ENCODE data around the gene SKAP2. TPM values are rescaled to one million over a fixed set of nuclear protein-coding genes. Genes with fewer than 3 reads are reported as not detected.

Gene SKAP2
- polyA plus RNA-seq, 1 donor (not counting 4 experiments of a cell fraction or from before 2014, with no cell fraction given): 15.0 TPM

GRCh38 chr7:26688936-26689506 is 175.4 kb downstream of the SKAP2 start:
- dilution Hi-C loops (cut with MboI; ENCODE audit: extremely low pct_ligation_motif_present, low sequenced_read_pairs): no loop called here
- Histone ChIP-seq H2AFZ (ENCODE audit: control insufficient read depth, low read length) (no peak overlapping the region), H3K27ac (ENCODE audit: control insufficient read depth, insufficient read depth, low read length) (no peak overlapping the region), H3K9me3 (ENCODE audit: control insufficient read depth, low read depth, low read length) (no peaks in the 10 kb centered on the region), H3K27me3 (ENCODE audit: control insufficient read depth, extremely low read depth, insufficient read depth, low read length) (no peaks in the 10 kb centered on the region), H3K4me1 (ENCODE audit: control insufficient read depth, extremely low read depth, insufficient read depth, low read length) (peaks cover 22% of the 10 kb centered on the region), H3K4me2 (ENCODE audit: control insufficient read depth, extremely low read depth, insufficient read depth, low read depth, low read length) (no peak overlapping the region), H3K79me2 (ENCODE audit: control insufficient read depth, insufficient read depth, low read length) (no peaks in the 10 kb centered on the region), H3K9me1 (ENCODE audit: control insufficient read depth, extremely low read depth, insufficient read depth, low read length) (no peaks in the 10 kb centered on the region), H3K4me3 (ENCODE audit: control insufficient read depth in 2 of 3, extremely low read depth in 1 of 3, insufficient read depth in 2 of 3, low read depth in 1 of 3, low read length in 3 of 3) (no peak overlapping the region), H4K20me1 (ENCODE audit: control insufficient read depth, extremely low read depth, insufficient read depth, low read length) (no peaks in the 10 kb centered on the region), H3K36me3 (ENCODE audit: control insufficient read depth in 2 of 2, extremely low read depth in 1 of 2, insufficient read depth in 2 of 2, low read length in 2 of 2) (peaks cover 0 to 4% of the 10 kb centered on the region in 2 experiments), H3K9ac (ENCODE audit: control insufficient read depth, extremely low read depth, insufficient read depth, low read length) (no peak overlapping the region)
- DNase-seq (ENCODE audit: low read depth, low spot score) (no peak), FAIRE-seq (no peak)
- TF ChIP-seq CTCF (optimal IDR thresholded peaks at IDR 0.05 in 1 of 3, IDR thresholded peaks at IDR 0.05 in 1 of 3, conservative IDR thresholded peaks at IDR 0.05 in 1 of 3; ENCODE audit: extremely low read depth in 1 of 3, insufficient read depth in 2 of 3, low read length in 3 of 3) (no peak), EZH2 (IDR thresholded peaks at IDR 0.05; ENCODE audit: low read length) (no peak)

- TF ChIP-seq EZH2 (IDR thresholded peaks at IDR 0.05; ENCODE audit: low read length): no peak
- TF ChIP-seq CTCF (optimal IDR thresholded peaks at IDR 0.05 in 1 of 3, IDR thresholded peaks at IDR 0.05 in 1 of 3, conservative IDR thresholded peaks at IDR 0.05 in 1 of 3; ENCODE audit: extremely low read depth in 1 of 3, insufficient read depth in 2 of 3, low read length in 3 of 3): no peak
- H3K9me3 ChIP-seq (ENCODE audit: control insufficient read depth, low read depth, low read length): no peaks in the 10 kb centered on the region
- no peak overlapping the region for H3K4me3 ChIP-seq (ENCODE audit: control insufficient read depth in 2 of 3, extremely low read depth in 1 of 3, insufficient read depth in 2 of 3, low read depth in 1 of 3, low read length in 3 of 3)
- no peaks in the 10 kb centered on the region for H4K20me1 ChIP-seq (ENCODE audit: control insufficient read depth, extremely low read depth, insufficient read depth, low read length)
- H3K4me2 ChIP-seq (ENCODE audit: control insufficient read depth, extremely low read depth, insufficient read depth, low read depth, low read length): no peak overlapping the region
- no peak overlapping the region for H2AFZ ChIP-seq (ENCODE audit: control insufficient read depth, low read length)
- dilution Hi-C loops (cut with MboI; ENCODE audit: extremely low pct_ligation_motif_present, low sequenced_read_pairs): no loop called here
- H3K9me1 ChIP-seq (ENCODE audit: control insufficient read depth, extremely low read depth, insufficient read depth, low read length): no peaks in the 10 kb centered on the region
- peaks cover 22% of the 10 kb centered on the region for H3K4me1 ChIP-seq (ENCODE audit: control insufficient read depth, extremely low read depth, insufficient read depth, low read length)
- H3K36me3 ChIP-seq (ENCODE audit: control insufficient read depth in 2 of 2, extremely low read depth in 1 of 2, insufficient read depth in 2 of 2, low read length in 2 of 2): peaks cover 0 to 4% of the 10 kb centered on the region in 2 experiments
- no peaks in the 10 kb centered on the region for H3K79me2 ChIP-seq (ENCODE audit: control insufficient read depth, insufficient read depth, low read length)
- H3K9ac ChIP-seq (ENCODE audit: control insufficient read depth, extremely low read depth, insufficient read depth, low read length): no peak overlapping the region
- H3K27ac ChIP-seq (ENCODE audit: control insufficient read depth, insufficient read depth, low read length): no peak overlapping the region
- DNase-seq (ENCODE audit: low read depth, low spot score): no peak
- no peaks in the 10 kb centered on the region for H3K27me3 ChIP-seq (ENCODE audit: control insufficient read depth, extremely low read depth, insufficient read depth, low read length)
- FAIRE-seq: no peak
Measured at GRCh38 chr7:26688388-26688787, 176.0 kb downstream of the SKAP2 start.

Data from keratinocyte (primary cell).